Stimulated activated CD8-positive, alpha-beta memory T cell treated with anti-CD3 and anti-CD28 coated beads, Interleukin-4, amount 100 ng/mL, for 24 hours (primary cell): ENCODE results near the gene SYTL4.

ENCODE experiments used
- DNase-seq: peaks from one replicate; pipeline ENCODE4 v3.0.0-alpha.2; 2020; ENCODE audit warnings: low read depth

SYTL4 gene

DNA sequence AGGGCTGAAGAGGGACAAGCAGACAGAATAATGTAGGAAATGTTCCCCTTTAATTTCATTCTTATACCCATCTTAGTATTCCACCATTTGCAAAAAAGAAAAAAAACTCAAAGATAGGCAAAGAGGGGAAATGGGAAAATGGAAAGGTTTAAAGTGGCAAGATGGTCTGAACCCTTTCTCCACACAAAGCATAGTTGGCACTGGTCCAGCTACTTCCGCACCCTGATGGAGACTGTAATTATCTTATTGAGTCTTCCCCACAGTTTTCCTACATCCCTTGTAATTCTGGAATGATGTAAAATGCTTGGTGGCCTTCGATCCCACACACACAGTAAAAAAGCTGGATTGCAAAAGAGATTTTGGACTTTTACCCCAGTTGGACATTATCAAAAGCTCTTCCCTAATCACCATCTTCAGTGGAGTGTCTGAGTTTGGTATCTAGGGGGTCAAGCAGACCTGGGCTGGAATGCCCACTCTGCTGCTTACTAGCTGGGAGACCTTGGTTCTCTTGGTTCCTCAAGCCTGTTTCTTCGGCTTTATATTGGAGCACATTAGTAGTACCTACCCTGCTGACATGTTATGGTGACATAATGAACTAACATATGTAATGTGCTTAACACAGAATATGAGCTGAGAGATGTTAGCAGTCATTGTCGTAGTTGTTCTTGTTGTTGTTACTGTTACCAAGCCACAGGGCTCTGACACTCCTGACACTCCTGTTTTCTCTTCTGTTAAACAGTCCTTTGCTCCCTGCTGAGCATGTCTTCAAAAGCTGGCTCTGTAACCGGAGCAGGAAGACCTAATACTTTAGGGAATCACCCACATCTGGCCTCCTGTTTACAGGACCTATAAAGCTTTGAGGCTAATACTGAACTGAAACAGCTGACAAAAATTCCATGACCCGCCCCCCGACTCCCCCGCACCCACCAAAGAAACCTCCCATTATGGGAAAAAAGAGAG is 83.2 kb downstream of the SYTL4 start:
- no peak for DNase-seq

DNA sequence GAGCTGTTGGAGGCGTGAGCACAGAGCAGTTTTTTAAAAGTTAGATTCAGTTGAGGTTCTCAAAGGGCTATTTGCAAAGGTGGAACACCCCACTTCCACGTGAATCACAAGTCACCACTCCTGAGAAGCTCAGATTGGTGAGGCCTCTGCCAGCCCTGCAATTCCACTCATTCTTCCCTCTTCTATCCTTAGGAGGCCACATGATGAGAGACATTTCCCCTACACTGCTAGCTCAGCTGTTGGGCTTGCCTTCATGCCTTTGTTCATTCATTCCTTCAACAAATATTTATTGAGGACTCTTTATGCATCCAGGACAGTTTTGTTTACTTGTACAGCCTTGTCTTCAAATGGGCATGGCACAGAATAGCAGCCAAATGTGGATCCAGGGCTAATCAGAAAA is 84.2 kb downstream of the SYTL4 start:
- DNase-seq, result no peak

- no peak for DNase-seq
Measured at GRCh38 chrX:100647095-100647494, 84.8 kb downstream of the SYTL4 start.

DNA sequence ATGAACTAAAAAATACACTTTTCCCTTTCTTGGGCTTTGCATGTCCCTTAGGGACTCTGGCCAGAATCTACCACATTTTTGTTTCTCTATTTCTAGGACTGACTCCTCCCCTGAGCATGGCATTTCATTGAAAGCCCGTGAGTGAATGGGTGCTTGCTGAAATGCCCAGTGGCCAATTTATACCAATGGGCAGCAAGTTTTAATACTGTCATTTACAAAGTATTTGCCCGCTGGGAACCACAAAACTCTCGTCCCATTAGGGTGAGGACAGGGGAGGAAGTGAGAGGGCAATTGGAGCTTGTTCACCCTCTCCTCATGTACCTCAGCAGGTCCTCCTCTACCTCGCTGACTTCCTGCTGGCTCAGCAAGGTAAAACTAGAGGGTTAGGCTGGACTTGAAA is 86.8 kb downstream of the SYTL4 start:
- no peak for DNase-seq

DNA sequence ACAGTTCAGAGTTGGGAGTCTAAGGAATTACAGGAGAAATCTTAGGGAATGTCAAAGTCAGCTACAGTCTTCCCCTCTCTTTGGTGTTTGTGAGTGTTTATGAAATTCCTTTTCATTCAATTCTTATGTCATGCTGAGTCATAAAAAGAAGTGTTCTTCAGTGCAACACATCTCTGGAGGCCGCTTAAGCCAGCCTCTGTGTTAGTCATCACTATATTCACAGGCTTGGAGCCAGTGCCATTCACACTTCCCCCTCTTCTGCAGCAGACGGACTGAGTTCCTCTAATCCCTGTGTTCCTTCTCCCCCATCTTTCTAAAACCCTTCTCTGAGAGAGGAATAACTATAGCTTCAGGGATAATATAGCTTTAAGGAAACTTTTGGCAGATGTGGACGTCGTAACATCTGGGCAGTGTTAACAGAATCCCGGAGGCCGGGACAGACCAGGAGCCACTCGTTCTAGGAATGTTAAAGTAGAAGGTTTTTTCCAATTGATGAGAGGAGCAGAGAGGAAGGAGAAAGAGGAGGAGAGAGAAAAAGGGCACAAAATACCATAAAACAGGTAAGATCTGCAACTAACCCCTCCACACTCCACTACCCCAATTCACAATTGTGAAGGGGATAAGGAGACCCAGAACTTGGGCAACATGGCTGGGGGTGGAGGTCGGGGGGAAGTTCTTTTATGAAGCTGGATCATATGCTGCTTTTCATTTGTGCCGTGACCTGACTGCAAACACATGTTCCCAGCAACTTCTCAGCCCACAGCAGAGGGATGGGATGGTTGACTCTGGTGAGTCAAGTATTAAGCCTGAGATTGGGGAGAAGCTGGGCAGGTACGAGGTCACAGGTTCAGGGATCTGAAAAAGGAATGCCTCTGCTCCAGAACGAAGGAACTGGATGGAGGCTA is 87.7 kb downstream of the SYTL4 start, which contains the start of gene SRPX2:
TSS of gene SRPX2 (plus strand) at position 244 of the 905 bp plus-strand sequence. CDS start 2,124 bp downstream, outside the sequence.
- DNase-seq, result no peak

DNA sequence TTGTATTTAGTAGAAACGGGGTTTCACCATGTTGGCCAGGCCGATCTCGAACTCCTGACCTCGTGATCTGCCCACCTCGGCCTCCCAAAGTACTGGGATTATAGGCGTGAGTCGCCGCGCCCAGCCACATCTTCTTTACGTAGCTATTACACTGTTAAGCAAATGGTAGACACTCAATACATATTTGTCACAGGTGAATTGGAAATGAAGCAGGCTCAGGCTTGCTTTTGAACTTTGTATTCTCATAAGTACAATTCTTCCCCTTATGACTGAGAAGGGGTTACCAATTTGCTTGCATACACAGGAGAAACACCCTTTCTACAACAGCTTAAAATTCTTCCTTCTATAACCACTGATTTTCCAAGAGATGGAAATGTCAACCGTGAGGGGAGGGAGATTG is 88.7 kb downstream of the SYTL4 start:
- DNase-seq, result no peak

GRCh38 chrX:100642290-100642689 is 89.6 kb downstream of the SYTL4 start:
- DNase-seq, result no peak

GRCh38 chrX:100636321-100636991 is 95.5 kb downstream of the SYTL4 start, which contains the start of gene TSPAN6:
TSPAN6 (minus strand) TSS chrX:100636806; CDS start chrX:100636694, 112 bp downstream.
- DNase-seq, result peak; percentile 54

DNA sequence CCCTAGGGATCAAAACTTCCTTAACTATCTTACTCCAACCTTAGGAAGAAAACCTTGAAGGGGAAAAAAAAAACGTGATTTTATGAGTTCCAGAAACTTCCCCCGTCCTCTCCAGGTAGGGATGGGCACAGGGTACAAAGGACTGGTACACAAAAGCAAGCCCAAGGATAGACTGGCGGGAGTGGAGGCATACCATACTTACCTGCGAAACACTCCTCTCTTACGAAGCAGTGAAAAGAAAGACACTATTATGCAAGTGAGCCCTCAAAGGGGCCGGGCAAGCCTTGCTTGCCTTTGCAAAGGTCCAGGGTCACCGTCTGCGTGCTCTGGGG is 96.0 kb downstream of the SYTL4 start:
- DNase-seq, result no peak

GRCh38 chrX:100635040-100635439 is 96.9 kb downstream of the SYTL4 start:
- no peak for DNase-seq

DNA sequence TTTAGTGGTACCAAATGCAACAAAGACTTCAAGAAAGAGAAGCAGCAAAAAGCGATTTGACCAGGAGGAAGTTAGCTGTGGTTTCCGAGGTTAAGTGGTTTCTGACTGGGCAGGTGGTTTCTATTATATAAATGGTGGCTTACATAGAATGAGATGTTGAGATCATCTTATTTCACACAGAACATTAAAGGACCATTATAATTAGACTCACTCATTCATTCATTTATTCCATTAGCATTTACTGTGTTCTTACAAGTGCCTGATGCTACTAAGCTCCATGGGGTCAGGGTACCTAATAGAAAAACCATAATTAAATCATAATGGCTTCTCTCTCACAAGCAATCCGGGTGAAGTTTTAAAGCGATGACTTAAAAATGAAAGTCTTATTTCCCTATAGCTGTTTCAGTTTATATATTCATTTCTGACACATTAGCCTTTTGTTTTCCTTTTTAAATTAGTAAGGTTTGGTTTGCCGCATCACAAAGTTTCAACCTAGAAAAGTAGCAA is 105.9 kb downstream of the SYTL4 start:
- DNase-seq, result no peak
